HG03378 (cell line): ENCODE data around the gene USP17L17.
"Not testable (repeated sequence)": the region's sequence is repeated elsewhere in the genome, so short reads cannot be mapped to it uniquely, and the experiment has no call there.

Experiments used
- ATAC-seq: cut with Tn5 transposase; IDR thresholded peaks from one replicate; pipeline ENCODE4 v1.9.1; 2021; ENCODE audit warnings: mild to moderate bottlenecking, moderate library complexity; ENCODE audit not compliant: unreplicated experiment

Gene USP17L17

DNA sequence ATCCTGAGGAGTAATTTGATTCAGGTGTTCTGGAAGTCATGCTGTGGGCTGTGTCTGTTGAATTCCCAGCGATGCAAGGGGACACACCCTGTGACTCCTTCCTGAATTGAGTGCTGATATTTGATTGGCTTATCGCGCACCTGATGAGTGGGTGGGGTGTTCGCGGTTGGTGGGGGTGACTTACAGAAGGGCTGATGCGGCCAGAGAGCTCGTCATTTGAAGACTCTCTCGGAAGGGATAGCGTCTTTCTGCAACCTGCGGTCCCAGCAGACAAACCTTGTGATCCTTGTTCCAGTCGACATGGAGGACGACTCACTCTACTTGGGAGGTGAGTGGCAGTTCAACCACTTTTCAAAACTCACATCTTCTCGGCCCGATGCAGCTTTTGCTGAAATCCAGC lies at the start of gene USP17L17:
TSS of gene USP17L17 (plus strand) at position 301 of the 400 bp plus-strand sequence. CDS start at position 301, 0 bp downstream.
- ATAC-seq, result not testable (repeated sequence)

GRCh38 chr4:9210357-9210756 lies 33.3 kb upstream of the USP17L17 start, which contains the start of gene USP17L10:
TSS of gene USP17L10 (plus strand) at chr4:9210657. CDS start at chr4:9210657, 0 bp downstream.
- ATAC-seq, result not testable (repeated sequence)

DNA sequence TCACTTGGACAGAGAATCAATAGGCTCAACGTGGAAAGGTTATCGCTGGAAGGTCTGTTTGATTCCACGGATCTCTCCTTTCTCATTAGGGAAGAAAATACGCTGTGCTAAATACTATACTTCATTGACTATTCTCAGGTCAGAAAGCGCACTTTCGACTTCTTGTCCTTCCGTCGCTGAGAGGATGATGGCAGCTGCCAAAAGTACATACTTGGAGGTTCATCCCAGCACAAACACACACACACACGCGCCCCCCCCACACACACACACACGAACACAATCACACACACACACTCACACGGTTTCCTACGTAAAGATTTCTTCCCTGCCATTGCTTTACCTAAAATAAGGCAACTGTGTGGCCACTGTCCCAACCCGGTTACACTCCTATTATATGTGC lies 29.0 kb upstream of the USP17L17 start:
- ATAC-seq, result not testable (repeated sequence)

DNA sequence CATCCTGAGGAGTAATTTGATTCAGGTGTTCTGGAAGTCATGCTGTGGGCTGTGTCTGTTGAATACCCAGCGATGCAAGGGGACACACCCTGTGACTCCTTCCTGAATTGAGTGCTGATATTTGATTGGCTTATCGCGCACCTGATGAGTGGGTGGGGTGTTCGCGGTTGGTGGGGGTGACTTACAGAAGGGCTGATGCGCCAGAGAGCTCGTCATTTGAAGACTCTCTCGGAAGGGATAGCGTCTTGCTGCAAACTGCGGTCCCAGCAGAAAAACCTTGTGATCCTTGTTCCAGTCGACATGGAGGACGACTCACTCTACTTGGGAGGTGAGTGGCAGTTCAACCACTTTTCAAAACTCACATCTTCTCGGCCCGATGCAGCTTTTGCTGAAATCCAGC lies 28.6 kb upstream of the USP17L17 start, which contains the start of gene USP17L11:
TSS of gene USP17L11 (plus strand) at position 301 of the 400 bp plus-strand sequence. CDS start at position 301, 0 bp downstream.
- not testable (repeated sequence) for ATAC-seq

DNA sequence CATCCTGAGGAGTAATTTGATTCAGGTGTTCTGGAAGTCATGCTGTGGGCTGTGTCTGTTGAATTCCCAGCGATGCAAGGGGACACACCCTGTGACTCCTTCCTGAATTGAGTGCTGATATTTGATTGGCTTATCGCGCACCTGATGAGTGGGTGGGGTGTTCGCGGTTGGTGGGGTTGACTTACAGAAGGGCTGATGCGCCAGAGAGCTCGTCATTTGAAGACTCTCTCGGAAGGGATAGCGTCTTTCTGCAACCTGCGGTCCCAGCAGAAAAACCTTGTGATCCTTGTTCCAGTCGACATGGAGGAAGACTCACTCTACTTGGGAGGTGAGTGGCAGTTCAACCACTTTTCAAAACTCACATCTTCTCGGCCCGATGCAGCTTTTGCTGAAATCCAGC lies 23.8 kb upstream of the USP17L17 start, which contains the start of gene USP17L12:
TSS of gene USP17L12 (plus strand) at position 301 of the 400 bp plus-strand sequence. CDS start at position 301, 0 bp downstream.
- ATAC-seq, result not testable (repeated sequence)

GRCh38 chr4:9224596-9224995 lies 19.1 kb upstream of the USP17L17 start, which contains the start of gene USP17L13:
TSS of gene USP17L13 (plus strand) at chr4:9224896. CDS start at chr4:9224896, 0 bp downstream.
- ATAC-seq, result not testable (repeated sequence)

- ATAC-seq, result not testable (repeated sequence)
Measured at GRCh38 chr4:9230249-9230648, 13.4 kb upstream of the USP17L17 start.

DNA sequence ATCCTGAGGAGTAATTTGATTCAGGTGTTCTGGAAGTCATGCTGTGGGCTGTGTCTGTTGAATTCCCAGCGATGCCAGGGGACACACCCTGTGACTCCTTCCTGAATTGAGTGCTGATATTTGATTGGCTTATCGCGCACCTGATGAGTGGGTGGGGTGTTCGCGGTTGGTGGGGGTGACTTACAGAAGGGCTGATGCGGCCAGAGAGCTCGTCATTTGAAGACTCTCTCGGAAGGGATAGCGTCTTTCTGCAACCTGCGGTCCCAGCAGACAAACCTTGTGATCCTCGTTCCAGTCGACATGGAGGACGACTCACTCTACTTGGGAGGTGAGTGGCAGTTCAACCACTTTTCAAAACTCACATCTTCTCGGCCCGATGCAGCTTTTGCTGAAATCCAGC lies 9.6 kb upstream of the USP17L17 start, which contains the start of gene USP17L15:
TSS of gene USP17L15 (plus strand) at position 301 of the 400 bp plus-strand sequence. CDS start at position 301, 0 bp downstream.
- ATAC-seq, result not testable (repeated sequence)

GRCh38 chr4:9238461-9238860 lies 5.2 kb upstream of the USP17L17 start:
- ATAC-seq, result not testable (repeated sequence)

DNA sequence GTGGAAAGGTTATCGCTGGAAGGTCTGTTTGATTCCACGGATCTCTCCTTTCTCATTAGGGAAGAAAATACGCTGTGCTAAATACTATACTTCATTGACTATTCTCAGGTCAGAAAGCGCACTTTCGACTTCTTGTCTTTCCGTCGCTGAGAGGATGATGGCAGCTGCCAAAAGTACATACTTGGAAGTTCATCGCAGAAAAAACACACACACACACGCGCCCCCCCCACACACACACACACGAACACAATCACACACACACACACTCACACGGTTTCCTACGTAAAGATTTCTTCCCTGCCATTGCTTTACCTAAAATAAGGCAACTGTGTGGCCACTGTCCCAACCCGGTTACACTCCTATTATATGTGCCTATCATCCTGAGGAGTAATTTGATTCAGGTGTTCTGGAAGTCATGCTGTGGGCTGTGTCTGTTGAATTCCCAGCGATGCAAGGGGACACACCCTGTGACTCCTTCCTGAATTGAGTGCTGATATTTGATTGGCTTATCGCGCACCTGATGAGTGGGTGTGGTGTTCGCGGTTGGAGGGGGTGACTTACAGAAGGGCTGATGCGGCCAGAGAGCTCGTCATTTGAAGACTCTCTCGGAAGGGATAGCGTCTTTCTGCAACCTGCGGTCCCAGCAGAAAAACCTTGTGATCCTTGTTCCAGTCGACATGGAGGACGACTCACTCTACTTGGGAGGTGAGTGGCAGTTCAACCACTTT lies 4.4 kb downstream of the USP17L17 start, which contains the start of gene USP17L18:
TSS of gene USP17L18 (plus strand) at position 678 of the 728 bp plus-strand sequence. CDS start at position 678, 0 bp downstream.
- ATAC-seq, result not testable (repeated sequence)

- not testable (repeated sequence) for ATAC-seq
Measured at GRCh38 chr4:9253078-9253477, 9.4 kb downstream of the USP17L17 start, which contains the start of gene USP17L19. TSS of gene USP17L19 (plus strand) at chr4:9253378. CDS start at chr4:9253378, 0 bp downstream.

DNA sequence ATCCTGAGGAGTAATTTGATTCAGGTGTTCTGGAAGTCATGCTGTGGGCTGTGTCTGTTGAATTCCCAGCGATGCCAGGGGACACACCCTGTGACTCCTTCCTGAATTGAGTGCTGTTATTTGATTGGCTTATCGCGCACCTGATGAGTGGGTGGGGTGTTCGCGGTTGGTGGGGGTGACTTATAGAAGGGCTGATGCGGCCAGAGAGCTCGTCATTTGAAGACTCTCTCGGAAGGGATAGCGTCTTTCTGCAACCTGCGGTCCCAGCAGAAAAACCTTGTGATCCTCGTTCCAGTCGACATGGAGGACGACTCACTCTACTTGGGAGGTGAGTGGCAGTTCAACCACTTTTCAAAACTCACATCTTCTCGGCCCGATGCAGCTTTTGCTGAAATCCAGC lies 14.1 kb downstream of the USP17L17 start, which contains the start of gene USP17L20:
TSS of gene USP17L20 (plus strand) at position 301 of the 400 bp plus-strand sequence. CDS start at position 301, 0 bp downstream.
- ATAC-seq, result not testable (repeated sequence)

DNA sequence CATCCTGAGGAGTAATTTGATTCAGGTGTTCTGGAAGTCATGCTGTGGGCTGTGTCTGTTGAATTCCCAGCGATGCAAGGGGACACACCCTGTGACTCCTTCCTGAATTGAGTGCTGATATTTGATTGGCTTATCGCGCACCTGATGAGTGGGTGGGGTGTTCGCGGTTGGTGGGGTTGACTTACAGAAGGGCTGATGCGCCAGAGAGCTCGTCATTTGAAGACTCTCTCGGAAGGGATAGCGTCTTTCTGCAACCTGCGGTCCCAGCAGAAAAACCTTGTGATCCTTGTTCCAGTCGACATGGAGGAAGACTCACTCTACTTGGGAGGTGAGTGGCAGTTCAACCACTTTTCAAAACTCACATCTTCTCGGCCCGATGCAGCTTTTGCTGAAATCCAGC lies 18.9 kb downstream of the USP17L17 start, which contains the start of gene USP17L21:
TSS of gene USP17L21 (plus strand) at position 301 of the 400 bp plus-strand sequence. CDS start at position 301, 0 bp downstream.
- ATAC-seq, result not testable (repeated sequence)

DNA sequence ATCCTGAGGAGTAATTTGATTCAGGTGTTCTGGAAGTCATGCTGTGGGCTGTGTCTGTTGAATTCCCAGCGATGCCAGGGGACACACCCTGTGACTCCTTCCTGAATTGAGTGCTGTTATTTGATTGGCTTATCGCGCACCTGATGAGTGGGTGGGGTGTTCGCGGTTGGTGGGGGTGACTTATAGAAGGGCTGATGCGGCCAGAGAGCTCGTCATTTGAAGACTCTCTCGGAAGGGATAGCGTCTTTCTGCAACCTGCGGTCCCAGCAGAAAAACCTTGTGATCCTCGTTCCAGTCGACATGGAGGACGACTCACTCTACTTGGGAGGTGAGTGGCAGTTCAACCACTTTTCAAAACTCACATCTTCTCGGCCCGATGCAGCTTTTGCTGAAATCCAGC lies 23.6 kb downstream of the USP17L17 start, which contains the start of gene USP17L22:
TSS of gene USP17L22 (plus strand) at position 301 of the 400 bp plus-strand sequence. CDS start at position 301, 0 bp downstream.
- ATAC-seq, result not testable (repeated sequence)

- ATAC-seq, result not testable (repeated sequence)
Measured at GRCh38 chr4:9271719-9272118, 28.0 kb downstream of the USP17L17 start.
